Stimulated activated CD8-positive, alpha-beta memory T cell treated with anti-CD3 and anti-CD28 coated beads, Interleukin-12 subunit alpha, Interleukin-12 subunit beta, amount 100 ng/mL, for 24 hours (primary cell): ENCODE data around the gene IRF1.
"Not testable (repeated sequence)": the region's sequence is repeated elsewhere in the genome, so short reads cannot be mapped to it uniquely, and the experiment has no call there.

Source experiments
- DNase-seq: peaks from one replicate; pipeline ENCODE4 v3.0.0-alpha.2; 2020; ENCODE audit errors: extremely low read depth

The IRF1 gene

DNA sequence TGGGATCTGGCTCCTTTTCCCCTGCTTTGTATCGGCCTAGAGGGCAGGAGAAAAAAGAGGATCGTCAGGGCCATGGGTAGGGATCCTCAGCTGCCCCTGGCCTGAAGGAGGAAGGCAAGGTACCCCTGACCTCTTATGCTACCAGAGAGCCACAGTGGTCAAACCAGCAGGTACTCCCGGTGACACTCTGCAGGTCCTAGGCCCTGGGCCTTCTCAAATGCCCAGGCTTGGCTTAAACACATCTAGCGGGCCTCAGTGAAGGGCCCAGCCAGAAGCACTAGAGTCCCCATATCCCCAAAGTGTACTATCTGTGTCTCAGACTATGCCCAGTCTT is 3.5 kb downstream of the IRF1 start:
- DNase-seq = no peak

DNA sequence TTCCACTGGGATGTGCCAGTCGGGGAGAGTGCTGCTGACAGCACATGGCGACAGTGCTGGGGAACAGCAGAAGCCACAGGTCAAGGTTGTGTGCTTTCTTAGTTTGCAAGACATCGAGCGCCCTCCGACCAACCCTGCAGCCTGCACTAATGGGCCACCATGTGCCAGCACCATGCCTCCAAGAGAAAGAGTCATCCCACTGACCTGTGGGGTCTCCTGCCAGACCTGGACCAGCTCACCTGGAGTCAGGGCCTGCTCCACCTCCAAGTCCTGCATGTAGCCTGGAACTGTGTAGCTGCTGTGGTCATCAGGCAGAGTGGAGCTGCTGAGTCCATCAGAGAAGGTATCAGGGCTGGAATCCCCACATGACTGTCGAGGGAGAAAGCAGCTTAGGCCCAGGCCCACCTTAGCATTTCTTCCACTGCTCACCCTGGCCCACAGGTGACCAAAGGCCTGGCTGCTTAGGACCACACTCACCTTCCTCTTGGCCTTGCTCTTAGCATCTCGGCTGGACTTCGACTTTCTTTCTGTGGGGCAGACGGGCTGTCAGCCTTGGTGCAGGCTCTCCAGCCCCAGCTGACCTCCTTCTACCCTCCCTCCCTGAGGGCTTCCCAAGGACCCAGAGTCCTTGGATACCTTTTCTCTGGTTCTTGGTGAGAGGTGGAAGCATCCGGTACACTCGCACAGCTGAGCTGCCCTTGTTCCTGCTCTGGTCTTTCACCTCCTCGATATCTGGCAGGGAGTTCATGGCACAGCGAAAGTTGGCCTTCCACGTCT is 4.1 kb downstream of the IRF1 start:
- no peak for DNase-seq

DNA sequence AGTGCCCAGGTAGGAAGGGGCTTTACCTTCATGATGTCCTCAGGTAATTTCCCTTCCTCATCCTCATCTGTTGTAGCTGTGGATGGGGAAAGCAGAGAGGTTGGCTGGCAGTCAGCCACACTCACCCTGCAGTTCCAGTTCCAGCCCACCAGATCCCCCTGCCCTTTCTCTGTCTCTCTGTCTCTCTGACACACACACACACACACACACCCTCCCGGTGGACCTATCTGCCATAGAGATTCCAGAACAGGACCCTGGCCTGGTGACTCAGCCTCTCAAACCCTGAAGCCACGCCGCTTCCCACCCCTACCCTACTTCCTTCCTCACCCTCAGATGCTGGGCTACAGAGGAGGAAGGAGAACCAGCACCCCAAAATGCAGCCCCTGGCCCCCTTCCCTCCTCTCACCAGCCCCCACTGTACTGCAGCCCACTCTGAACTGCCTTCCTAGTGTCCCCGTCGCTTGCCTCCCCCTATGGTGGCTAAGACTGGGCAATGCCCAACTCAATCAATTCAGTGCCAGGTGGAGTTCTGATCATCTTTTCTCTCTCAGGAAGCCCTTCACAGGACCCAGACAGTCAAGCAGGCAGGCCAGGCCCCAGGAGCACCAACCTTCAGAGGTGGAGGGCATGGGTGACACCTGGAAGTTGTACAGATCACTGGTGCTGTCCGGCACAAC is 4.8 kb downstream of the IRF1 start:
- DNase-seq = no peak

DNA sequence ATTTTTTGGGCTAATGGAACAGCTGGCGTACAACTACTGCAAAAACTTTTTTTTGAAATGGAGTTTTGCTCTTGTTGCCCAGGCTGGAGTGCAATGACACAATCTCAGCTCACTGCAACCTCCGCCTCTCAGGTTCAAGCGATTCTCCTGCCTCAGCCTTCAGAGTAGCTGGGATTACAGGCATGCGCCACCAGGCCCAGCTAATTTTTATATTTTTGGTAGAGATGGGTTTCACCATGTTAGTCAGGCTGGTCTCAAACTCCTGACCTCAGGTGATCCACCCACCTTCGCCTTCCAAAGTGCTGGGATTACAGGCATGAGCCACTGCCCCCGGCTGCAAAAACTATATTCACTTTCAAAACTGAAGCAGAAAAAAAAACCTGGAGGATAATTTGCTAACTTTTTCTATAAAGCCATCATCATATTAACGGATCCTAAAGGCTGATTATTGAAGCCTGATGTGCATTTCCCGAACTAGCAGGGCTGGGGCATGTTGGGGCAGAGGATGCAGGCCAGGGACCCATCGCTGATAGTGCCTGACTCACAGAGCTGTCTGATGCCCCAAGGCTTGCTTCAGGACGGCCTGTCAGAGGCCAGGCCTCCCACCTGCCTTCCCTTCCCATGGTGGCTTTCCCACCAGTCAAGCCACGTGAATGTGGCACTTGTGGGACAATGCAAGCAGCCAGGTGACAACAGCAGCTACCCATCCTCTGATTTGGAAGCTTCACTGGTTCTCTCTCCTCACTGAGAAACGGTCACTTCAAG is 5.5 kb downstream of the IRF1 start:
- not testable (repeated sequence) for DNase-seq

DNA sequence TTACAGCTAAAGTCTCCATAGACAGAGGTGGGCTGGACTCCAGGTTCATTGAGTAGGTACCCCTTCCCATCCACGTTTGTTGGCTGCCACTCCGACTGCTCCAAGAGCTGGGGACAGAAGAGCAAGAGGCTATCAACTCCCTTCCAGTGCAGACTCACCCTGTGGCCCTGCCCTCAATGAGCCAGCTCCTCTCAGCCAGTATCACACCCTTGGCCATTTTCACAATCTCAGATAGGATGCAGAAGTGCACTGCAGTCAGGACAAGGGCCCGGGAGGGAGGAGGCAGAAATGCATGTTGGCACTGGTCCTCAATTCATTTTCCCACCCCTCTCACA is 6.2 kb downstream of the IRF1 start:
- DNase-seq = no peak

DNA sequence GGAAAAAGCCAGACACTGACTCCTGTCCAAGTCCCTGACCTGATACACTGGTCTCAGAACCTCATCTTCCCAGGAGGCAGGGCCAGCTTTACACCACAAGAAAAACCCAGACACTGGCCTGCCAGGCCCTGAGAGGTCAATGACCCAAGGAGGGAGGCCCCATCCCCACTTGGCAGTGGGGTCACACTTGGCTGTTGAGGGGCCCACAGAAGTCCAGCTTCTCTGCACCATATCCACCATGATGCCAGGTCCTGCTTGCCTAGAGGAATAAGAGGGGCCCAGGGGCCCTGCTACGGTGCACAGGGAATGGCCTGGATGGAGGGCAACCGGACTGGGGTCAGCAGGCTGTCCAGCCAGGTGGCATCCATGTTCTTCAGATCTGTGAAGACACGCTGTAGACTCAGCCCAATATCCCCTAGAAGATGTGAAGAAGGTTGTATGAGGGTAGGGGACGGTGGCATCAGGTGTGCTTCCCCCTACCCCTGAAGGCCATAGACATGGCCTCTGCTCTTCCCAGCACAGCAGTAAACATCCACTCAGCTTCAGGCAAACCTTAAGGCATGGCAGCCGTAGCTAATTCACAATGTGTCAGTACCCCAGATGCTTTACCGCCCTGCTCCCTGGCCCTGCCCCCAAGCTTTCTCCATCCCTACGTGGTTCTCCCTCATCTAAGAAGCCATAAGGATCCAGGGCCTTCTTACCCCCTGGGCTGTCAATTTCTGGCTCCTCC is 6.7 kb downstream of the IRF1 start:
- no peak for DNase-seq

DNA sequence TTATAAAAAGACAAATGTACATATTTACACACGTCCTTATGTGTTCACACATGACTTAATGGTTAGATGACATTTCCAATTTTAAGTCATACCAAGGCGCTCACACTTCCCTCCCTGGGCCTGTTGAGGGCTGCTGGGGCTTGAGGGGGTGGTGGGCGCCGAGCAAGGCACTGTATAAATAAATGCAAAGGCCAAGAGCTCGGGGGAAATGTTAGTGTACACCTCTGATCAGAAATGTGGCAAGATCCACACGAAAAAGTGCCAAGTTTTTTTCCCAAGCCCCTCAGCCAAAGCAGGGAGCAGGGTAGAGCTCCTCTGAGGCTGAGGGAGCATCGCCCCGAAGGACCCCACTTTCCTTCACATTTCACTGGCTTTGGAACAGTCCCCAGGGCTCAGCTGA is 7.5 kb downstream of the IRF1 start:
- no peak for DNase-seq

DNA sequence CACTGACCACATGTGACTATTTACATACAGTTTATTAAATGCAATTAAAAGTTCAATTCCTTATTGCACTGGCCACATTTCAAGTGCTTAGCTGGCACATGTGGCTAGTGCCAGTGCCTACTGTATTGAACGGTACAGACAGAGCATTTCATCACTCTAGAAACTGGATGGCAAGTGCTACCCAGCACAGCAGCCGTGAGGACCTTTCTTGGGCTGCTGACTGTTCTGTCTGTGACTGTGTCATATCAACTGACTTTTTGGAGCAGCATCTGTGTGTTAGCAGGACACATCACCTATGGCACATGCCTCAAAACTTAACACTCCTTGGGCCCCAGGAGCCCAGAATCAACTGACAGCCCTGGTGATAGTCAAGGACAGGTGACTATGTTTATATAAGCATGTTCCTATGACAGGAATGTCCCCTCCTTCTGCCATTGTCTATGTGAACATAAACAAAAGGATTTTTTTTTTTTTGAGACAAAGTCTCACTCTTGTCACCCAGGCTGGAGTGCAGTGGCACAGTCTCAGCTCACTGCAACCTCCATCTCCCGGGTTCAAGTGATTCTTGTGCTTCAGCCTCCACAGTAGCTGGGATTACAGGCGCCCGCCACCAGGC is 8.9 kb downstream of the IRF1 start:
- DNase-seq = no peak

DNA sequence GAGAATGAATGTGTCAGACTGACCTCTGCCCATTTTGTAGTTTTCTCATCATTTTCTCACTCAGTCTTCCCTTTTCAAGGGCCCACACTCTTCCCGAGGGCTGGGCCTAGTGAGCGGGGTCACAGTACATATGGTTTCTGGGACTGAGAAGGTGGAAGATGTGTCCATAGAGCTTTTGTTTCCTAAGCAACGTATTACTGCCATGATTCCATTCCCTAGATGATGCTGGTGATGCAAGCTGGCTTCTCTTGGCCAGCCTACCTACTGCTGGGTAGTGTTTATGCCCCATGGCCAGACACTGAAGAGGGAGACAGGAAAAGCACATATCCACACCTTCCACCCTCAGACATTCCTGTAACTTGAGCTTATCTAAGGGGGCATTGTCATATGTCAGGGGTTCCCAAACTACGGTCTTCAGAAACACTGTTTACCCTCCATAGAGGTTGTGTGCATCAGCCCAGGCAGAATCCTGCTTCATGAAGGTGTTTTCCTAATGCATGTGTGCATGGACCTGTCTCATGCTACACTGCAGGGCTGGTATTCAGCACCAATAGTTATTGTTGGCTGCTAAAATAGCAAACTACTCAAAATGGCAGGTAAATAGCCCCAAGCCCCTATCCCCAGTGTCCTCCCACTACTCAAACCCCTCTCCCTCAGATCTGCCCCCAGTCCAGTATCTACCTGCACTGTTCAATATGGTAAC is 9.5 kb downstream of the IRF1 start:
- no peak for DNase-seq

DNA sequence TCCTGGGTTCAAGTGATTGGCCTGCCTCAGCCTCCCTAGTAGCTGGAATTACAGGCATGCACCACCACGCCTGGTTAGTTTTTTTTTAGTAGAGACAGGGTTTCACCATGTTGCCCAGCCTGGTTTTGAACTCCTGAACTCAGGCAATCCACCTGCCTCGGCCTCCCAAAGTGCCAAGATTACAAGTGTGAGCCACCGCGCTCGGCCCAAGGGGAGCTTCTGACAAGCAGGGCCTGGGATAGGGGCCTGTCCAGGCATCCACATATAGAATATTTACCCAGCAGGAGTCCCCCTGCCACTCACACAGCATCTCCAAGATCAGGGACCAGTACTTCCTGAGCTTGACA is 10.1 kb downstream of the IRF1 start:
- DNase-seq = no peak

DNA sequence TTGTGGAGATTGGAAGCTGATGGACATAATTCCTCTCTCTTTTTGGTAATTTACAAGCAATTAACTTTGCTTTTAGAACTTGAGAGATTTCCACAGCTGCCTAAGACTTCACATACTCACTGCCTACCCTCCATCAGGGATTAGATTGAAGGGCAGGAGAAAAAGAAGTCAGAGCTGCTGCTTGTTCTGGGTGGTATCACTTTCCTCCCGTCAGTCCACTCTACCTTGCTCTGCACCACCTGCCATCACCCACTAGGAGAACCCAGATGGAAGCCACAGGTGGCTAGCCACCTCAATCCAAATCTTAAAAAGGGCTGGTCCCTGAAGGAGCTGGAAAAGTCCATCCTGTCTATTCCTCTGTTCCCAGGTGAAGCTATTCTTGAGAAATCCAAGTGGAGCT is 10.5 kb downstream of the IRF1 start:
- DNase-seq = no peak

DNA sequence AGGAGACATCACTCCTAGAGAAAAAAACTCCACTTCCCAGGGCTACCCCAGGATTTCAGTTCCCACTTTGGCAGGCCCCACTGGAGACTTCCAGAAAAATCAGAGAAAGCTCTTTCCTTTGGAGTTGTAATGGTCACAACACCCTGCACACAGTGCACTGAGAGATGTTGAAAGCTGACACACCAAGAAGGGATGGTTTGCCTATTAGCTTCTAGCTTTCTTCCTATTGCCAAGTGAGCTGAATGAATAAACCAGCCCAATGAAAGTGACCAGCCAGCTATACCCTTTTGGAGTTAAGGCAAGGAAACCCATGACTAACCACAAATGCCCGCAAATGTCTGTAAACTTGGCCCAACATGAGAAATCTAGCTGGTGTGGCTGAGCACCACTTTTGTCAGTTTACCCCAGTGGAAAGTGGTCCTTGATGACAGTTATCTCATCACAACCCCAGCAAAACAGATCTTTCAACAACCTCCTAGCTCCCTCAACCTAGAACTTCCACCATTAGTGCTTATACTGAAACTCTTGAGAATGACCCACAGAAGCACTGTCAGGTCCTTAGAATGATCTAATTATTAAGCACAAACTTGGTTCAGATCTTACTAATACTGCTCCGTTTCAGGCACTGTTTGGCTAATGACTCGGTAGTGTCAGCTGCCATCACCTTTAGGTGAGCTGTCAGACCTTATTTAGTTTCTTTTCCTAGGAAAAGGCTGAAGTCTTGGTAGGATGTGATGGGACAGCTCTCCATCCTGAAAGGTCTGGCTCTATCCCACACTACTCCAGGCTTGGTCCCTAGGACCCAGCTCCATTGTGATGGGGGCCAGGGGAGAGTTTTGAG is 11.2 kb downstream of the IRF1 start:
- DNase-seq = no peak

DNA sequence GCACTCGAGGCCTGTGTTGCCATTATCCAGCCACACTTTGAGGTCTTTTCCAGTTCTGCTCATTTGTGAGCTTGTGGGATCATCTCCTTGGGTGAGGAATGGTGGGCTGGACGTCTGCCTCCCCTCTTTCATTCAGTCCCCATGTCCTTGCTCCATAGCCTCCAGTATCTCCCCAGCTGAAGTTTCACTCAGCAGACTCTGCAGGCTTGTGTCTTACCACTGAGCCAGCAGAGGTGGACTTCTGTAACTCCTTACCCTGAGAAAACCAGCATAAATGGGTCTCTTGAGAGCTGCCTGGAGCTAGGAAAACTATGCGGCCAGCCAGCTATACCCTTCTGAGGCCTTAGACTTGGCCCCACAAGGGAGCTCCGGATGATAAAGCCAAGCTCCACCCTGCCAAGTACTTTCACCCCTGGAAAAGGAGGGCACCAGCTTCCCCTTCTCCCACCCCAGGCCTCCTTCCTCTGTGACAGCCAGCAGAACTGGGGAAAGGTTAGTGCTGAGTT is 12.2 kb downstream of the IRF1 start:
- no peak for DNase-seq

DNA sequence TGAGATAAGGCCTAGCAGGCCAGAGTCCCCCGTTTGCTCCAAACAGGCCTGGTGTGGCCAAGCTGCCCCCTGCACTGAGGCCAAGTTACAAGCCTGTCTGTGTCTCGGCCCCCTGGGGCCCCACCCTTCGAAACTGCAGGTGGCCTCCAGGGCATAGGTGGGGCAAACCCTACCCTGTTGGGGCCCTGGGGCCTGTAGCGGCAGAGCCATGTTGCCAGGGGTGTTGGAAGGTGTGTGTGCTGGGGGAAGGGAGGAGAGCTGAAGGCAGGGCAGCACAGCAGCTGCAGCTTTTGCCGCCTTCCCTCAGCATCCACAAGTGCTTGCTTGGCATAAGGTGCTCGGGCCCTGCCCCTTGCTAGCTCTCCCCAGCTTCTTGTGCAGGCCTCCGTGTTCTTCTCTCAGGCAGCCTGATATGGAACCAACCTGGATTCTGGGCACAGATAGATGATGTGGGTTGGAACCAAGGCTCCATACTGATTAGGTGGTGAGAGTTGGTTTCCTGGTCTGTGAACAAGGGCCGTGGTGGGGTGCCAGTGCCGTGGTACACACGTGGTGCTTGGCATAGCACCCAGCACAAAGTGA is 12.7 kb downstream of the IRF1 start:
- DNase-seq = no peak

DNA sequence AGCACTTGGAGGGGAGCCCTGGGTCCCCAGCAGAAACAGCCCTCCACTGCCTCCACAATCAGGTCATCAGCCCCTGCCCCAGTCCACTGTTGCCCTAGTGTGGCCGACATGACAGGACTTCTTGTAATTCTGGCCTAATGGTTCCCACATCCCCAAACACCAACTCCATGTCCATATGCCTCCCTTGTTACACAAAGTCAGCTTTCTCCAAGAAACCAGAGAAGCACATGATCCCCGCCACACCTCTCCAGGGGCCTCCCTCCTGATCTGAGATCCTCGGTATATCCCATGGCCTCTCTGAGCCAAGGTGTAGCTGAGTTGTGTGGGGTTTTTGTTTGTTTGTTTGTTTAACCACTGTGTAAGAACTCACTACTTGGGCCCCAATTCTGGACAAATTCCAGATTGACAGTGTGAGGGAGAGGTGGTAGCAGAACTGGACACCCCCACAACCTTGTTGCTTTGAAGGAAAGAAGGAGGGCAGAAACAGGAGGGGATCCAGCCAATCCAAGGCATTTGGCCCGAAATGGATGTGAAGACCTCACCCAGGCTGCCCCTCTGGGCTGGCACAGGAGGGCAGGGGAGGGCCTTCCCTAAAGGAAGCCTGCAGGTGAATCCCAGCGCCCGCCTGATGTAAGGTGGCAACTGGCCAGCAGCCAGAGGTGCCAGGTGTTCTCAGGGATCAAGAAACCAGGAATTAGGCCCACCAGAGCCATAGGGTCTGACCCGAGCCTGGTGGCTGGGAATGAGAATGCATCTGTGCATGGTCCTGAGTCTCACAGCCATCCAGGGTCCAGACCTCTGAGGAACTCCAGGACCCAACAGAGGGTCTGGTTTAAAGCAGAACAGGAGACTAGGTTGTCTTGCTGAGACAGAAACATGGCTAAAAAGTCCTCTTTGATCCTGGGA is 13.4 kb downstream of the IRF1 start:
- DNase-seq = no peak

DNA sequence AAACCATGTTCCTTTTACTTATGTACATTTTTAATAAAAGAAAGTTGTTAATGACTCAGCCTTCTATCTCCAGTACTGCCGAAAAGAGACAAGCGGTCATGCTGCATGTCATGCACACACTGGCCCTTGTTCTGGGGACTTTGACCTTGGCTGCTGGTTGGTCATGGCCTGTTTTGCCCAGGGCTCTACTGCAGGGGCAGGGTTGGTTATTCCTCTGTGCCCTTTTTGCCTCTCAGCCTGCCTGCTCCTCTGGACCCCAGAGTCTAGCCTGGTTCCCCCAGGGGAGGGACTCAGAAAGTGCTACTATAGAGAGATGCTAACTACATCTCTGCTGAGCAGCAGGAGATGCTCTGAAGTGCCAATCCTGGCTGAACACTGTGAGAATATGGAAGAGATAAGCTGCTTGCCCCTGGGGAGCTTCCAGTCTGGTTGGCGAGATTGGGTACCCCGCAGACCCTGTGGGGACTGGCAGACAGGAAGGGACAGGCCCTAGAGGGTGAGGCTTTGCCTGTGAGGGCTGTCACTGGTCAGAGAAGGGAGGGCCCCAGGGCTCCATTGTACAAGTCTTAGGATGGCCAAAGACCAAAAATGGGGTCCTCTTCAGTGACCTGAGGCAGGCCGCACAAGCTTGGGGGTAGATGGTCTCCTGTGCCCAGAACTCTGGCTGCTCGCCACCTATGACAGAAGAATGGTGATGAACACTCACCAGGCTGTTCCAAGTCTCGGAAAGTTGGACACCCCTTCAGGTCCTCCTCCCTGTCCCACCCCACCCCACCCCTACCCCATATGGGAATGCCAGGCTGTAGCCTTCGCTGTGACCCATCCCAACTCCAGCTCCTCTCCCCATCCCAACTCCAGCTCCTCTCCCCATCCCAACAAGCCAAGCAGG is 14.3 kb downstream of the IRF1 start:
- no peak for DNase-seq

DNA sequence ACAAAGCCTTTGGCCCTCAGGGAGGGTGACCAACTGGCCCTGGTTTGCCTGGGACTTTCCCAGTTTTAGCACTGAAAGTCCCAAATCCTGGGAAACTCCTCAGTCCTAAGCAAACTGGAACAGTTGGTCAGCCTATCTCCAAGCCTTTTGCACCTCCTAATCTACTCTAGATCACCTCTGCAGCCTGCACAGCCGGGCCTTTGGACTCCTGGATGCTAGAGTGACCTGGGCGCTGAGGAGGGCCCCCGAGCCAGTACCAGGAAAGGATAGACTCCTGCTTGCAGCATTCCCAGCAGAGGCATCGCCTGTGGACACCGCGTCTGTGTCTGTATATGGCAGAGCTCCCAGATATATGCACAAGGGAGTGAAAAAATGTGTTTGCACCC is 15.1 kb downstream of the IRF1 start:
- DNase-seq = no peak
